ENCODE measurements around the gene CCM2. TPM values are rescaled to one million over a fixed set of nuclear protein-coding genes. Genes with fewer than 3 reads are reported as not detected.
A peak's percentile ranks its signal among the peaks of the same experiment; 100 is the strongest.
"Not testable (repeated sequence)": the region's sequence is repeated elsewhere in the genome, so short reads cannot be mapped to it uniquely, and the experiment has no call there.

Gene CCM2
- total RNA-seq, 2 donors from 2014 or later: 94.2 to 109 TPM

DNA sequence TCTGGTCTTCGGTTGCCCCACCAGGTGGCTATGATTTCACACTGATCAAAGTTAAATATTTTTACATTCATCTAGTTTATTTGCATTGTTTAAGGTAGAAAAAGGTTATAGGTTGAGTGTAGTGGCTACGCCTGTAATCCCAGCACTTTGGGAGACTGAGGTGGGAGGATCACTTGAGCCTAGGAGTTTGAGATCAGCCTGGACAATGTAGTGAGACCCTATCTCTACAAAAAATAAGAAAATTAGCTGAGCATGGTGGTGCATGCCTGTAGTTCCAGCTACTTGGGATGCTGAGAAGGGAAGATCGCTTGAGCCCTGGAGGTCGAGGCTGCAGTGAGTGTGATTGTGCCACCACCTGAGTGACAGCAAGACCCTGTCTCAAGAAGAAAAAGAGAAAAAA, 3.8 kb downstream of the CCM2 start:
- peaks cover 73% of the 10 kb centered on the region for H3K4me1 Mint-ChIP-seq (ENCODE audit: low read depth)
- no peak overlapping the region for H3K4me3 Mint-ChIP-seq
- H3K27ac Mint-ChIP-seq: peak overlapping the region; percentile 76
- H3K27me3 Mint-ChIP-seq (ENCODE audit: low read depth): no peaks in the 10 kb centered on the region
- H3K9me3 Mint-ChIP-seq: no peaks in the 10 kb centered on the region
- no peak for DNase-seq
- ATAC-seq (replicated peaks in 1 of 2): no peak
- H3K36me3 Mint-ChIP-seq (ENCODE audit: insufficient read depth in 2 of 2): peaks cover 7 to 17% of the 10 kb centered on the region in 2 donors

DNA sequence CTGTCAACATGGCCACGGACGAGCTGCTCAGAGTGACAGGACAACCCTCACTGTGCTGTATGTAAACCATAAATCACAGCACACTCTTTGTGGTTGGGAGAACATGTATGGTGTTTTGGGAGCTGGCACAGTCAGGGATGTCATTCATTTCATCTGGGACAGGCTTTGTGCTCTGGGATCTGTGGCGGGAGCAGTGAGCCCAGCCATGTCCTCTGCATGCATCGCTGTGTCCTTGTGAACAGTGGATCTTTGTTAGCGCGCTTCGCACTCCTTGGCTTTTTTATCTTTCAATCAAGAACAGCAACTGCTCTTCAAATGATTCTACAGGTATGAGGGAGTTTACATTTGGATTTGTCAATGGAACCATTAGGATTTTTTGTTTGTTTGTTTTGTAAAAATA, 7.1 kb downstream of the CCM2 start:
- H3K4me1 Mint-ChIP-seq (ENCODE audit: low read depth): peaks cover 75% of the 10 kb centered on the region
- DNase-seq (no peak), ATAC-seq (replicated peaks in 1 of 2) (peak in 1 of 2 donors; percentile 17)
- peak overlapping the region; percentile 29 for H3K27ac Mint-ChIP-seq
- H3K27me3 Mint-ChIP-seq (ENCODE audit: low read depth): no peaks in the 10 kb centered on the region
- peaks cover 0 to 20% of the 10 kb centered on the region in 2 donors for H3K36me3 Mint-ChIP-seq (ENCODE audit: insufficient read depth in 2 of 2)
- no peak overlapping the region for H3K4me3 Mint-ChIP-seq
- H3K9me3 Mint-ChIP-seq: no peaks in the 10 kb centered on the region

DNA sequence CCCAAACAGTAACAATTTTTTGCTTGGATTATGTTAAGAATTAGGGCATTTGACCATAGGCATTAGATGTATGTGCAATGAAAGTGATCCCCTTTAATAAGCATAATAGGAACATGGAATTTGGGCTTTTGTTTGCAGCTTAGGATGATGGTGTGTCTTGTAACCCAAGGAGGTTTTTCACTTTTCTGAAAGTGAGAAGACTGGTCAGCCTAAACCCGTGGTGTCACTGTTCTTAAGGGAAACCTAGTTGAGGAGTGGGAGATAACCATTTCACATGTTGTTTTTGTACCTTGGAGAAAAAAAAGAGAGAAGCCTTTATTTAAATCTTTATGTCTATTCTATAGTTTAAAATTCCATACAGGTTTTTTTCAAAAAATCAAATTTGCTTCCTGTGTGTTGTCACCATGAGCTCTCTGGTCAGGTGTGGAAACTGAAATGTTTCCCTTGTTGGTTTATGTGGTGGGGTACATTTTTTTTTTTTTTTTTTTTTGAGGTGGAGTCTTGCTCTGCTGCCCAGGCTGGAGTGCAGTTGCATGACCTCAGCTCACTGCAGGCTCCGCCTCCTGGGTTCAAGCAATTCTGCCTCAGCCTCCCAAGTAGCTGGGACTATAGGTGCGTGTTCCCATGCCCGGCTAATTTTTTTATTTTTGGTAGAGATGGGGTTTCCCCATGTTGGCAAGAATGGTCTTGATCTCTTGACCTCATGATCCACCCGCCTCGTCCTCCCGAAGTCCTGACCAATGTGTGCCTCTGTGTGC, 7.7 kb downstream of the CCM2 start:
- Mint-ChIP-seq H3K27me3 (ENCODE audit: low read depth) (no peaks in the 10 kb centered on the region), H3K4me1 (ENCODE audit: low read depth) (peaks cover 76% of the 10 kb centered on the region), H3K36me3 (ENCODE audit: insufficient read depth in 2 of 2) (peaks cover 3 to 25% of the 10 kb centered on the region in 2 donors), H3K4me3 (no peak overlapping the region), H3K27ac (peak overlapping the region; percentile 83), H3K9me3 (no peaks in the 10 kb centered on the region)
- peak; percentile 42 to 65 for ATAC-seq (replicated peaks in 1 of 2)
- DNase-seq: no peak

DNA sequence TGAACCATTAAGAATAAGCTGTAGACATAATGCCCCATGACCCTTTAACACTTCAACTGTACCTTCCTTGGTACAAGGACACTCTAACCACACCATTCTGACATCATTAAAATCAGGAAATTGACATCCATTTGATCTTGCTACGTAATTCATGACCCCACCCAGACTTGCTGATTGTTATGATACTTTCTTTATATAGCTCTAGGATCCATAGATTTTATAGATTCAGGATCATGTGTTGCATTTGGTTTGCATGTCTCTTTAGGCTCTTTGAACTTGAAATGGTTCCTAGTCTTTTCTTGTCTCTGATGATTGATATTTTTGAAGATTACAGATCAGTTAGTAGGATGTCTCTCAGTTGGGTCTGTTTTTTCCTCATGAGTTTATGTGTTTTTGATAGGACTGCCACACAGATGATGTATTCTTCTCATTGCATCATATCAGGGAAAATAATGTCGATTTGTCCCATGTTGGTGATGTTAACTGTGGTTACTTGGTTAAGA, 13.5 kb downstream of the CCM2 start:
- Mint-ChIP-seq H3K27me3 (ENCODE audit: low read depth) (no peaks in the 10 kb centered on the region), H3K4me3 (no peak overlapping the region), H3K27ac (peak overlapping the region; percentile 7), H3K36me3 (ENCODE audit: insufficient read depth in 2 of 2) (peaks cover 9 to 34% of the 10 kb centered on the region in 2 donors), H3K4me1 (ENCODE audit: low read depth) (peaks cover 36% of the 10 kb centered on the region), H3K9me3 (no peaks in the 10 kb centered on the region)
- DNase-seq (no peak), ATAC-seq (replicated peaks in 1 of 2) (no peak)

DNA sequence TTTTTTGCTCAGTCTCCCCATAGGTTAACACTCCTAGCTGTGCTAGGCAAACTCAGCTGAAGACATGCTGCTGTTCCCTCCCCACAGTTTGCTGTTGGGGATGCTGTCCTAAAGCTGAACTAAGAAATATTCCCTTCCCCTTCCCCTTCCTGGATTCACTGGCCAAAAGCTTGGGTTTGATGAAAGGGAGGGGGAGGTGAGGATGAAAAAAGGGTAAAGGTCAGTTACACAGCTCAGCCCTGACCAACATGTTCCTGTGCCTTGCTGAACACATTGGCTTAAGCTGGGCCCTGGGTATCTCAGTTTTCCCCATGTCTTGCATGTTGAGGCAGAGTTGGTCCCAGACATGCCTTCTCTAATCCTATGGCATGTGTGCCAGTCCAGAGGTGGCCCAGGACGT, 15.3 kb downstream of the CCM2 start:
- peaks cover 27% of the 10 kb centered on the region for H3K4me1 Mint-ChIP-seq (ENCODE audit: low read depth)
- H3K9me3 Mint-ChIP-seq: no peaks in the 10 kb centered on the region
- DNase-seq (no peak), ATAC-seq (replicated peaks in 1 of 2) (no peak)
- H3K36me3 Mint-ChIP-seq (ENCODE audit: insufficient read depth in 2 of 2): peaks cover 9 to 34% of the 10 kb centered on the region in 2 donors
- H3K4me3 Mint-ChIP-seq: no peak overlapping the region
- H3K27me3 Mint-ChIP-seq (ENCODE audit: low read depth): no peaks in the 10 kb centered on the region
- no peak overlapping the region for H3K27ac Mint-ChIP-seq

DNA sequence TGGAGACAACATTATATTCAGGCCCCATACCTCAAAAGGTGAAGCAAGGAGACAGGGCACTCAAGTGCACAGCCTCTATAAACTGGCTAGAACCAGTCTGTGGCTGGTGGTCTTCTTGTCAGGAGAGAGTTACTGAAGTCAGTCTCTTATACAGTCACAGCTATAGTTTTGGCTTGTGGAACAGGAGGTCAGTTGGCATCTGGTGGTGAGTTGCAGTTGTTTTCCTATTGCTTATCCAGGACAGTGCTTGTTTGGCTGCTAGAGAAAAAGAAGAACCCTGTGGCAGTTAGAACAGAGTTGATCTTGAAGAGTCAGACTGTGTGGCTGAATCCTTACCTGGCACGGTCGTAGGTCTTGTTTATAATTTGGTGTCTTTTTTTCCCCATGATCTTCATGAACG, 17.3 kb downstream of the CCM2 start:
- Mint-ChIP-seq H3K36me3 (ENCODE audit: insufficient read depth in 2 of 2) (peaks cover 11 to 29% of the 10 kb centered on the region in 2 donors), H3K9me3 (no peaks in the 10 kb centered on the region), H3K27me3 (ENCODE audit: low read depth) (no peaks in the 10 kb centered on the region), H3K27ac (no peak overlapping the region), H3K4me1 (ENCODE audit: low read depth) (peaks cover 38% of the 10 kb centered on the region), H3K4me3 (no peak overlapping the region)
- ATAC-seq (replicated peaks in 1 of 2): no peak
- no peak for DNase-seq

DNA sequence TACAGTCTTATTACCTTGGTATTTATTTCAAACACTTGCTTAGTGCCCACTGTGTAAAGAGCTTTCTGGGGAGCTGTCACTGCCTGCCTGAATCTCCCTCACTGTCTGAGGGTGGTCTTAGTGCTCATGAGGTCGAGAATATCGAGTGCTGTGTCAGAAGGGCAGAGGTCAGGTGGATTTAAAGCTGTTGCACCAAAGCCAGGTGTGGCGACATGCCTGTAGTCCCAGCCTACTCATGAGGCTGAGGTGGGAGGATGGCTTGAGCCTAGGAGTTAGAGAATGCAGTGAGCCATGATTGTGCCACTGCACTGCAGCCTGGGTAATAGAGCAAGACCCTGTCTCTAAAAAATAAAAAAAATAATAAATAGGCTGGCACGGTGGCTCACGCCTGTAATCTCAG, 20.9 kb downstream of the CCM2 start:
- peaks cover 58% of the 10 kb centered on the region for H3K4me1 Mint-ChIP-seq (ENCODE audit: low read depth)
- H3K27me3 Mint-ChIP-seq (ENCODE audit: low read depth): no peaks in the 10 kb centered on the region
- H3K27ac Mint-ChIP-seq: peak overlapping the region; percentile 35
- DNase-seq: no peak
- no peak overlapping the region for H3K4me3 Mint-ChIP-seq
- H3K36me3 Mint-ChIP-seq (ENCODE audit: insufficient read depth in 2 of 2): peaks cover 9 to 19% of the 10 kb centered on the region in 2 donors
- H3K9me3 Mint-ChIP-seq: no peaks in the 10 kb centered on the region
- ATAC-seq (replicated peaks in 1 of 2): no peak

DNA sequence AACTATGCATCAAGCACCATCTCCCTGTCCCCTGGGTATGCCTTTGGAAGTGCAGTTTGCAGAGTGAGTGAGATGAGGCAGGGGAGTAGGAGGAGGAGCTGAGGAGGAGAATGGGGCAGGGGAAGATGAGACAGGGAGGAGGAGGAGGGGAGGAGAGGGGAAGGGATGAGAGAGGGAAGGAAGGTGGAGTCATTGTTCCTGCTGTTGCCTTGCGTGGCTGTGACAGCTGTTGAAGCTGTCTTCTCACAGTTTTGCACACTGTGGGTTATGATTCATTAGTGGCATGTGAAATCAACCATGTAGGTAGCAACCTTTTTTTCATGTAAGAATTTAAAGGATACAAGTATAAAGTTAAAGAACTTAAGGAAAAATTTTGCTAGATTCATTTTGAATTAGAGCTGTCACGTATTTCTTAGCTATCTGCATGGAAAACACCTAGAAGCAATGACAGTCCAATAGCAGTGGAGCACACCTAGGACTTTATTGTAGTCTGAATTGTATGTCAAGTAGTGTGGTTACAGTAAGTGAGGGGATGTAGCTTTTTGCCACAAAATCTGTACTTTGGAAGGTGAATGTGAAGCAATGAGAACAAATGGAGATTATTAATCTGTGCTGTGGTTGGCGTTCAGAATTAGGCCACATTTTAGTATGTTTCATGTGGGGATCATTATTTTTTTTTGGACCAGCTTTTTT, 21.7 kb downstream of the CCM2 start:
- ATAC-seq (replicated peaks in 1 of 2): peak; percentile 89

DNA sequence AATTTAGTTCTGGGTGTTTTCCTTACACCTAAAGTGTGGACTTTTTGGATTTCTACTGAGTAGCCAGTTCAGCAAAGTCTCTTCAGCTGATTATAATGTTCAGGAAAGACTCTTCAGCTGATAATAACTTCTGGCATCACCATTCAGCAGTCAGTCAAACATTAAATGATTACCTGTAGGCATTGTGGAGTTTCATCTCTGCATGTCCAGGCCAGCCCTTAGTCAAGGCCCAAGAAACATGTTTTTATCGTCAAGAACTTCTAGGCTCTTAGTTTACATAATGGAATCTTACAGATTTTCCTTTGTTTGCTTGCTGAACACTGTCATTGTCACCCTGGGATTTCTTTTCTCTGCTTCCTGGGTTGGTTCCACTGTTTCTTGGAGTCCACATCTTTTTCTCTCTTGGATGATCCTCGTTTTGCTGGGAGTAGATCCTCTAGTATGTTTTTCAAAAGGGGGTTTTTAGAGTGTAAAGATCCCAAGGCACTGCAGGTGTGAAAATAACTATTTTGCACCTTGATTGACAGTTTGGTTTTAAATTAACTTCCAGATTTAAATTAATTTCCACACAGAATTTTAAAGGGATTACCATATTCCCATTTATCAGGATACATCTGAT, 24.2 kb downstream of the CCM2 start:
- Mint-ChIP-seq H3K4me3 (peak overlapping the region in 1 of 2 donors; percentile 25), H3K27ac (peak overlapping the region; percentile 30), H3K36me3 (ENCODE audit: insufficient read depth in 2 of 2) (peaks cover 18 to 35% of the 10 kb centered on the region in 2 donors), H3K4me1 (ENCODE audit: low read depth) (peaks cover 90% of the 10 kb centered on the region), H3K27me3 (ENCODE audit: low read depth) (no peaks in the 10 kb centered on the region), H3K9me3 (no peaks in the 10 kb centered on the region)
- DNase-seq (no peak), ATAC-seq (replicated peaks in 1 of 2) (no peak)

More for the DNA sequence above, 21.7 kb downstream of the CCM2 start:
- Mint-ChIP-seq H3K27ac (peak overlapping the region; percentile 61), H3K27me3 (ENCODE audit: low read depth) (no peaks in the 10 kb centered on the region), H3K9me3 (no peaks in the 10 kb centered on the region), H3K4me1 (ENCODE audit: low read depth) (peaks cover 65% of the 10 kb centered on the region), H3K4me3 (peak overlapping the region; percentile 38), H3K36me3 (ENCODE audit: insufficient read depth in 2 of 2) (peaks cover 11 to 20% of the 10 kb centered on the region in 2 donors)
- peak; percentile 27 to 30 for DNase-seq

DNA sequence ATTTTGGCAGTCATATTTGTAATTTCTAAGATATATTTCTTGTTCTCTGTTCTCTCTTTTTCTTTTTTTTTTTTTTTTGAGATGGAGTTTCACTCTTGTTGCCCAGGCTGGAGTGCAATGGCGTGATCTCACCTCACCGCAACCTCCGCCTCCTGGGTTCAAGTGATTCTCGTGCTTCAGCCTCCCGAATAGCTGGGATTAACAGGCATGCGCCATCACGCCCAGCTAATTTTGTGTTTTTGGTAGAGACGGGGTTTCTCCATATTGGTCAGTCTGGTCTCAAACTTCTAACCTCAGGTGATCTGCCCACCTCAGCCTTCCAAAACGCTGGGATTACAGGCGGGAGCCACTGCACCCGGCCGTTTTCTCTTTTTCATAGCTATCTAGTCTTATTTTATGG, 25.5 kb downstream of the CCM2 start:
- peak overlapping the region; percentile 66 for H3K27ac Mint-ChIP-seq
- peaks cover 94% of the 10 kb centered on the region for H3K4me1 Mint-ChIP-seq (ENCODE audit: low read depth)
- not testable (repeated sequence) for H3K9me3 Mint-ChIP-seq; H3K27me3 Mint-ChIP-seq (ENCODE audit: low read depth); ATAC-seq (replicated peaks in 1 of 2); DNase-seq
- H3K4me3 Mint-ChIP-seq: peak overlapping the region; percentile 63 to 71
- H3K36me3 Mint-ChIP-seq (ENCODE audit: insufficient read depth in 2 of 2): peaks cover 18 to 37% of the 10 kb centered on the region in 2 donors

DNA sequence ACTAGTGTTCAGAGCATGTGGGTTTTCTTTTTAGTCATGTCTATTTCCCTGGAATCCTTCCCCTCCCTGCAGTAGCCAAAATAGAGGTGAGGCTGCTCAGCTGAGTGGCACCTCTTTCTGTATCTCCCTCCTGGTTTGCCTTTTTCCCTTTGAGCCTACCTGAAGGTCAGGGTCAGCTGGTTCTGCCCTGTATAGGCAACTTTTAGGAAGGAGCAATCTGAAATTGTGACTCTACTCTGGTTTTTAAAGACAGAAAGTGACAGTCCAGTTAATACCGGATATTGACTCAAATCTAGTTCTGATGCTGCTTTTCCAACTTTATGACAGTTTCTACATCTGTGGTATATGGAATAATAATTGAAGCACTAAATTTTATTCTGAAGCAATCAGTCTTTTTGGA, 26.0 kb downstream of the CCM2 start:
- H3K27ac Mint-ChIP-seq: peak overlapping the region; percentile 66

DNA sequence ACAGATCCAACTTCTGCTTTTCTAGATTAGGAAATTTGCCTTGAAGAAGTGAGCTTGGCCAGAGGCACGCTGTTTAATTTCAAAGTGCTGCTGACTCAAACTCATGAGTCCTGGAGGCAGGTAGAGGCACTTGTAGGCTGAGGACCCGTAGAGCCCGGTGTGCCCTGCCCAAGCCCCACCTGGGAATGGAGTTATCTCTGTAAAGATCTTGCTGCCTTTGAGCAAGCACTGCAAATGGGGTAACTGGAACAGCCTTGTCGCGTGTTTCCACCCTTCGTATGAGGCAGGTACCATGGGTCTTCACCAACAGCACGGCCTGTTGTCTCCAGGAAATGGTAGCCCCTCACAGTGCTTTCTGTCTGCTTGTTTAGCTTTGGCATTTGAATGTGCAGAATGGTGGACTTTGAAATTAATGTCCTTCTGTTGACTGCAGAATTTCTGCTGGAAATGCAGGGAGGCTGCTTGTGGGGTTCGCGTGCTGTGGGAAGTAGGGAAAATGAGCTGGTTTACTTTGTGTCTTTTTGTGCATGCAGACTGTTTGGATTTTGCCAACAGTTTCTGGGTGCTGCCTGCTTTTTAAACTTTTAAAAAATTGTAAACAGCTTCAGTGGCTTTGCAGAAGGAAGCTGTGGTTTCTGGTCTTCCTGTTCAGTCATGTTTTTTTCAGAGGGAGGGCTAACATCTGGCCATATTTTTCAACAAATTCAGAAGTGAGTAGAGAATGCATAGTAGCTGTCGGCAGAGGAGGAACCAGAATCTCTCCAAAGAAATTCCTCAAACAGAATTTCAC, 27.2 kb downstream of the CCM2 start:
- DNase-seq: peak; percentile 23 to 24
- Mint-ChIP-seq H3K4me1 (ENCODE audit: low read depth) (peaks cover 86% of the 10 kb centered on the region), H3K9me3 (no peaks in the 10 kb centered on the region), H3K27ac (peak overlapping the region; percentile 78), H3K36me3 (ENCODE audit: insufficient read depth in 2 of 2) (peaks cover 17 to 42% of the 10 kb centered on the region in 2 donors), H3K4me3 (peak overlapping the region; percentile 81 to 86), H3K27me3 (ENCODE audit: low read depth) (no peaks in the 10 kb centered on the region)
- ATAC-seq (replicated peaks in 1 of 2): peak; percentile 51 to 57

More for the DNA sequence above, 26.0 kb downstream of the CCM2 start:
- no peak for DNase-seq
- ATAC-seq (replicated peaks in 1 of 2): peak; percentile 10 to 16
- Mint-ChIP-seq H3K36me3 (ENCODE audit: insufficient read depth in 2 of 2) (peaks cover 18 to 37% of the 10 kb centered on the region in 2 donors), H3K9me3 (no peaks in the 10 kb centered on the region), H3K27me3 (ENCODE audit: low read depth) (no peaks in the 10 kb centered on the region), H3K4me3 (peak overlapping the region; percentile 63 to 71), H3K4me1 (ENCODE audit: low read depth) (peaks cover 89% of the 10 kb centered on the region)

Measured in activated T-cell treated with anti-CD3 and anti-CD28 coated beads, Interleukin-2, amount 50 U/mL, for 72 hours (primary cell).